IPS-15b (cell line): ENCODE results near the gene THADA.
"Not testable (repeated sequence)": the region's sequence is repeated elsewhere in the genome, so short reads cannot be mapped to it uniquely, and the experiment has no call there.

Experiments
- H3K27me3 ChIP-seq: one replicate; pipeline ENCODE4 v1.6.1; 2013; ENCODE audit warnings: low read length; ENCODE audit not compliant: control insufficient read depth, insufficient read depth
- H3K36me3 ChIP-seq: one replicate; pipeline ENCODE4 v1.6.1; 2013; ENCODE audit warnings: low read length; ENCODE audit not compliant: control insufficient read depth, insufficient read depth
- H3K4me1 ChIP-seq: one replicate; pipeline ENCODE4 v1.6.1; 2013; ENCODE audit warnings: mild to moderate bottlenecking, low read length; ENCODE audit not compliant: control insufficient read depth, insufficient read depth
- H3K4me3 ChIP-seq: one replicate; pipeline ENCODE4 v1.5.1; 2013; ENCODE audit warnings: low read depth, low read length
- H3K9ac ChIP-seq: one replicate; pipeline ENCODE4 v1.6.1; 2013; ENCODE audit warnings: low read depth, mild to moderate bottlenecking, low read length
- H3K9me3 ChIP-seq: one replicate; pipeline ENCODE4 v1.6.1; 2013; ENCODE audit warnings: mild to moderate bottlenecking, low read length; ENCODE audit not compliant: control insufficient read depth, insufficient read depth

The THADA gene

GRCh38 chr2:43302182-43302960 lies 293.5 kb downstream of the THADA start:
- Histone ChIP-seq H3K9me3 (no peaks in the 10 kb centered on the region), H3K4me1 (no peaks in the 10 kb centered on the region), H3K9ac (no peak overlapping the region), H3K4me3 (no peak overlapping the region), H3K36me3 (no peaks in the 10 kb centered on the region), H3K27me3 (no peaks in the 10 kb centered on the region)

- Histone ChIP-seq H3K4me1 (no peaks in the 10 kb centered on the region), H3K9ac (no peak overlapping the region), H3K36me3 (no peaks in the 10 kb centered on the region)
Observed at GRCh38 chr2:43300781-43301583, 294.9 kb downstream of the THADA start.

GRCh38 chr2:43300222-43300621 lies 295.6 kb downstream of the THADA start:
- no peak overlapping the region for H3K4me3 ChIP-seq
- no peaks in the 10 kb centered on the region for H3K27me3 ChIP-seq
- no peak overlapping the region for H3K9ac ChIP-seq
- no peaks in the 10 kb centered on the region for H3K36me3 ChIP-seq
- no peaks in the 10 kb centered on the region for H3K9me3 ChIP-seq
- H3K4me1 ChIP-seq, result no peaks in the 10 kb centered on the region

More at GRCh38 chr2:43300781-43301583, 294.9 kb downstream of the THADA start:
- no peaks in the 10 kb centered on the region for H3K9me3 ChIP-seq
- no peaks in the 10 kb centered on the region for H3K27me3 ChIP-seq
- no peak overlapping the region for H3K4me3 ChIP-seq

- Histone ChIP-seq H3K4me1 (no peaks in the 10 kb centered on the region), H3K4me3 (no peak overlapping the region), H3K27me3 (no peaks in the 10 kb centered on the region), H3K9me3 (no peaks in the 10 kb centered on the region), H3K36me3 (no peaks in the 10 kb centered on the region), H3K9ac (no peak overlapping the region)
Observed at GRCh38 chr2:43298500-43298899, 297.3 kb downstream of the THADA start.

- not testable (repeated sequence) for H3K4me3 ChIP-seq, H3K9me3 ChIP-seq, H3K9ac ChIP-seq, H3K36me3 ChIP-seq, H3K4me1 ChIP-seq, H3K27me3 ChIP-seq
Observed at GRCh38 chr2:43297740-43298139, 298.1 kb downstream of the THADA start.

- Histone ChIP-seq H3K9ac (no peak overlapping the region), H3K36me3 (no peaks in the 10 kb centered on the region), H3K27me3 (no peaks in the 10 kb centered on the region), H3K4me3 (no peak overlapping the region), H3K4me1 (no peaks in the 10 kb centered on the region), H3K9me3 (no peaks in the 10 kb centered on the region)
Observed at GRCh38 chr2:43294973-43295603, 300.8 kb downstream of the THADA start.

- H3K9me3 ChIP-seq, result no peaks in the 10 kb centered on the region
- no peaks in the 10 kb centered on the region for H3K27me3 ChIP-seq
- no peak overlapping the region for H3K4me3 ChIP-seq
- no peak overlapping the region for H3K9ac ChIP-seq
- no peaks in the 10 kb centered on the region for H3K36me3 ChIP-seq
- no peaks in the 10 kb centered on the region for H3K4me1 ChIP-seq
Observed at GRCh38 chr2:43293744-43294695, 301.8 kb downstream of the THADA start.

GRCh38 chr2:43292851-43293743 lies 302.7 kb downstream of the THADA start:
- no peaks in the 10 kb centered on the region for H3K27me3 ChIP-seq
- no peaks in the 10 kb centered on the region for H3K9me3 ChIP-seq
- H3K4me3 ChIP-seq, result no peak overlapping the region
- H3K36me3 ChIP-seq, result no peaks in the 10 kb centered on the region
- H3K4me1 ChIP-seq, result no peaks in the 10 kb centered on the region
- no peak overlapping the region for H3K9ac ChIP-seq

- Histone ChIP-seq H3K9me3 (no peaks in the 10 kb centered on the region), H3K4me1 (no peaks in the 10 kb centered on the region), H3K4me3 (no peak overlapping the region), H3K27me3 (no peaks in the 10 kb centered on the region), H3K9ac (no peak overlapping the region), H3K36me3 (no peaks in the 10 kb centered on the region)
Observed at GRCh38 chr2:43292297-43292696, 303.5 kb downstream of the THADA start.

- no peak overlapping the region for H3K4me3 ChIP-seq
- H3K27me3 ChIP-seq, result no peaks in the 10 kb centered on the region
- H3K4me1 ChIP-seq, result no peaks in the 10 kb centered on the region
- peaks cover 2% of the 10 kb centered on the region for H3K9me3 ChIP-seq
- H3K9ac ChIP-seq, result no peak overlapping the region
- peaks cover 9% of the 10 kb centered on the region for H3K36me3 ChIP-seq
Observed at GRCh38 chr2:43289331-43289730, 306.5 kb downstream of the THADA start.
